ENCODE data around the gene RETN.

The RETN gene

GRCh38 chr19:7685546-7686445 lies 16.9 kb downstream of the RETN start:
- DNase-seq = no peak

GRCh38 chr19:7687177-7687576 lies 18.3 kb downstream of the RETN start:
- DNase-seq = no peak

- DNase-seq = no peak
Measured at GRCh38 chr19:7689165-7689564, 20.3 kb downstream of the RETN start.

- no peak for DNase-seq
Measured at GRCh38 chr19:7690779-7691258, 22.0 kb downstream of the RETN start.

- no peak for DNase-seq
Measured at GRCh38 chr19:7691497-7691896, 22.6 kb downstream of the RETN start.

- no peak for DNase-seq
Measured at GRCh38 chr19:7692417-7693088, 23.7 kb downstream of the RETN start.

- DNase-seq = no peak
Measured at GRCh38 chr19:7694499-7694898, 25.6 kb downstream of the RETN start.

GRCh38 chr19:7697721-7698287 lies 29.0 kb downstream of the RETN start:
- no peak for DNase-seq

- no peak for DNase-seq
Measured at GRCh38 chr19:7698583-7698982, 29.7 kb downstream of the RETN start.

- no peak for DNase-seq
Measured at GRCh38 chr19:7699003-7699402, 30.2 kb downstream of the RETN start.

GRCh38 chr19:7699417-7700401 lies 30.9 kb downstream of the RETN start:
- DNase-seq = no peak

- no peak for DNase-seq
Measured at GRCh38 chr19:7701049-7701653, 32.3 kb downstream of the RETN start.

- no peak for DNase-seq
Measured at GRCh38 chr19:7701654-7702457, 33.0 kb downstream of the RETN start, which contains the start of gene FCER2. Gene FCER2, minus strand, starts transcription at chr19:7702131. Its CDS starts 2,371 bp downstream, at chr19:7699760.

GRCh38 chr19:7703332-7703731 lies 34.5 kb downstream of the RETN start:
- DNase-seq = no peak

GRCh38 chr19:7704280-7705060 lies 35.6 kb downstream of the RETN start:
- no peak for DNase-seq

GRCh38 chr19:7705387-7706187 lies 36.7 kb downstream of the RETN start:
- no peak for DNase-seq

- DNase-seq = no peak
Measured at GRCh38 chr19:7706188-7706954, 37.5 kb downstream of the RETN start.

GRCh38 chr19:7706955-7707456 lies 38.2 kb downstream of the RETN start:
- DNase-seq = no peak

All from NCI-H345 (cell line).